Activated T-cell treated with anti-CD3 and anti-CD28 coated beads, Interleukin-2, amount 50 U/mL, for 24 hours (primary cell): ENCODE measurements around the gene RTN4R.

Experiments
- DNase-seq: peaks from one replicate; pipeline ENCODE4 v3.0.0-alpha.2; 2020
- H3K27ac Mint-ChIP-seq: 2 replicates; pipeline ENCODE4 v1.8.0; 2020; ENCODE audit warnings: mild to moderate bottlenecking, mixed read lengths
- H3K27me3 Mint-ChIP-seq: 2 replicates; pipeline ENCODE4 v1.8.0; 2020; ENCODE audit warnings: mixed read lengths
- H3K36me3 Mint-ChIP-seq: 2 replicates; pipeline ENCODE4 v1.8.0; 2020; ENCODE audit warnings: low read depth, mixed read lengths
- H3K4me1 Mint-ChIP-seq: 2 replicates; pipeline ENCODE4 v1.8.0; 2020; ENCODE audit warnings: low read depth, mixed read lengths
- H3K4me3 Mint-ChIP-seq: 2 replicates; pipeline ENCODE4 v1.8.0; 2020; ENCODE audit warnings: mild to moderate bottlenecking, moderate library complexity, mixed read lengths
- H3K9me3 Mint-ChIP-seq: 2 replicates; pipeline ENCODE4 v1.8.0; 2020; ENCODE audit warnings: mixed read lengths

The RTN4R gene

DNA sequence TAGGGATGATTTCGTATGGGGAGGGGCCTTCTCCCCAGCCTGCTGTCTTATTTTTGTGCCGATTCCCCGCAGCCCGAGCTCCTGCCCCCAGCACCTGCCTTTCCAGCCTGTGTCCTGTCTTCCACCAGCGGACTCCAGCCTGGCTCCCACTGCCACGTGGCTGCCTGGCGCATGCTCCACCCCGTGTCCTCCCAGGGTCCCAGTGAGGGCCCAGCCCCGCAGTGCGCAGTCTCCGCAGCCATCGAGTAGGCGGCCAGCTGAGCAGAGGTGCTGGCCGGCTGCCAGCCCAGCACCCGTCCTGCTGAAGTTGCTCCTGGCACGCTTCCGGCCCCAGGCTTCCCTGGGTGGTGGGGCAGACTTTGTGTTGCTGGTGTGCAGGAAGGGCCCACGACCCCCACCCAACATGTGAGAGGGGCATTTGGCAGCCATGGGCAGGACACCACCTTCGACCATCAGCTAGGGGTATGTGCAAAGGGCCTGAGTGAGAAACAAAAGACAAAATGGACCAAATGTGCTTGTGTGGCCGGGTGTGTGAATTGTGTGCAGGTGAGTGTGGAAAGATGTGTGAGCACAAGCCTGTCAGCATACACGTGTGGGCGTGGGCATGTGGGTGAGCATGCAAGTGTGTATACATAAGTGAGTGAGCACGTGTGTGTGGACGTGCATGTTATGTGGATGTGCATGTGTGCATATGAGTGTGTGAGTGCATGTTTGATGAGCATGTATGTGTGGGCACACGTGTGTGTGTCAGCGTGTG is 55.9 kb downstream of the RTN4R start:
- no peak for DNase-seq
- no peaks in the 10 kb centered on the region for H3K27me3 Mint-ChIP-seq
- peaks cover 19% of the 10 kb centered on the region for H3K4me1 Mint-ChIP-seq
- no peaks in the 10 kb centered on the region for H3K9me3 Mint-ChIP-seq
- H3K27ac Mint-ChIP-seq, result no peak overlapping the region
- no peaks in the 10 kb centered on the region for H3K36me3 Mint-ChIP-seq
- no peak overlapping the region for H3K4me3 Mint-ChIP-seq

DNA sequence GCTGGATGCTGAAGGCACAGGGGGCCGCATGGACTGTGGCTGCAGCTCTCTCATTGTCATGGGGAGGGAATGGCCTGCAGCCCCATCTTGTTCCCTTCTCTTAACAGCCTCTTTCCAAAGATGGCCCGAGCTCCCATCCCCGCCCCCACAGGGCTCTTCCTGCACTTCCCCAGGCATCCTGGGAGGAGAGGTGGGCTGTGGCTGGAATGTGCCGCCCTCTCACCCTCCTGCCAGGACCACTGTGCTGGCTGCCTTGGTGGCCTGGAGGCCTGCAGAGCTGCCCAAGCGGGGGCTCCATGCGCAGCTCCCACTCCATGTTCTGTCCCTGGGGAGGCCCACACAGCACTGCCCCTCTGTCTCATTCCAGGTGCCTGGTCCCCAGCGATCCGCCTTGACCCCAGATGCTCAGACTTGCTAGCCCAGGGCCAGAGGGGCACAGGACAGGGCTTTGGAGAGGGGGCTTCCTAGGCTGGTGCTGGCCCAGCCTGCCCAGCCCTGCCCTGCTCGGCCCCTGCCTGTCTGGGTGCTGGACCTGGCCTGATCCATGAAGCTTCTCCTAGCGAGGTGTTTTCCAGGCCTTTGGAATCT is 56.6 kb downstream of the RTN4R start:
- no peak overlapping the region for H3K4me3 Mint-ChIP-seq
- H3K9me3 Mint-ChIP-seq, result no peaks in the 10 kb centered on the region
- H3K27me3 Mint-ChIP-seq, result no peaks in the 10 kb centered on the region
- H3K36me3 Mint-ChIP-seq, result no peaks in the 10 kb centered on the region
- peaks cover 23% of the 10 kb centered on the region for H3K4me1 Mint-ChIP-seq
- H3K27ac Mint-ChIP-seq, result no peak overlapping the region
- DNase-seq, result no peak

DNA sequence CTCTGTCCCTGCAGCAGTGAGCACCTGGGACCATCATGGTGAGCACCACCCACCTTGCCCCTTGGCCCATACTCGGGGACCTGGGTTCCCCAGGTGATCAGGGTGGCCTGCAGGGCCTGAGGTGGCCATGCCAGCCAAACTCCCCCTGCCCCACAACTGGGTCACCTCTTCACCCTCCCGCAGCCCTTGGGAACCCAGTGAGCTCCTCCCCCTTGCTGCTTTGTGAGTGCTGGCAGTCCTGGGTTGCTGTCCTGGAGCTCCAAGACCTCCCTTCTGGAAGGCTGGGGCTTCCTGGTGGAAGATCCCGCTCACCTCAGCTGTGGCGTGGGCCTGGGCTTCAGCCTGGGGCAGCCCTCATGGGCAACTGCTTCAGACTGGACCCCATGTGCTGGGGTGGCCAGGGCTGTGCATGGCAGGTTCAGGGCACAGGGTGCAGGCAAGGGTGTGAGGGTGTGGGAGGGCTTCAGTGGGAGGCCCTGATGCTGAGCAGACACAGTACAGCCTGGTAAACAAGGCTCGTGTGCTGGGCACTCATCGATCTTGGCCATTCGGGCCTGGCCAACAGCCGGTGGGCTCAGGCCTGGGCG is 57.6 kb downstream of the RTN4R start:
- Mint-ChIP-seq H3K4me3 (no peak overlapping the region), H3K36me3 (peaks cover 2% of the 10 kb centered on the region), H3K27ac (no peak overlapping the region), H3K27me3 (no peaks in the 10 kb centered on the region), H3K4me1 (peaks cover 30% of the 10 kb centered on the region), H3K9me3 (no peaks in the 10 kb centered on the region)
- DNase-seq, result no peak

DNA sequence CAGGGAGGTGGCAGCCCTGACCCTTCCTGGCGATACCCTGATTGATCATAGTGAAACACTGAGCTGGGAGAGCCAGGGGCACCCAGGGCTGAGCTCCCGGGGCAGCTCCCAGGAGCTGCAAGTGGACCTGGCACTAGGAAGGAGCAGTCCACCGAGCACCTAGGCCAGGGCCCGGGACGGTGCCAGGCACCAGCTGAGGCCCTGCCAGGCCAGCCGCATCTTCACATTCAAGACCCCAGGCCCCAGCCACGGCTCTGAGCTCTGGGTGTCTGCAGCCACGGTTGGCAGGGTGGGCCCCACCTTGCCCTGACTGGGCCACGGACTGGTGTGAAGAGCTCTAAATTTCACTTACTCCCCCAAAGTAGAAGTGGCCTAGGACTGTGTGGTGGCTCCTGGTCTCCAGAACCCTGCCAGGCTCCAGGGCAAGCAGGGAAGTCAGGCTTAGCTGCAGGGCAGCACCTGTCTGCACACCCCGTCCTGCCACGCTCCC is 58.3 kb downstream of the RTN4R start:
- Mint-ChIP-seq H3K27ac (no peak overlapping the region), H3K4me1 (peaks cover 31% of the 10 kb centered on the region), H3K4me3 (no peak overlapping the region), H3K36me3 (peaks cover 2% of the 10 kb centered on the region), H3K9me3 (no peaks in the 10 kb centered on the region), H3K27me3 (no peaks in the 10 kb centered on the region)
- DNase-seq, result no peak

DNA sequence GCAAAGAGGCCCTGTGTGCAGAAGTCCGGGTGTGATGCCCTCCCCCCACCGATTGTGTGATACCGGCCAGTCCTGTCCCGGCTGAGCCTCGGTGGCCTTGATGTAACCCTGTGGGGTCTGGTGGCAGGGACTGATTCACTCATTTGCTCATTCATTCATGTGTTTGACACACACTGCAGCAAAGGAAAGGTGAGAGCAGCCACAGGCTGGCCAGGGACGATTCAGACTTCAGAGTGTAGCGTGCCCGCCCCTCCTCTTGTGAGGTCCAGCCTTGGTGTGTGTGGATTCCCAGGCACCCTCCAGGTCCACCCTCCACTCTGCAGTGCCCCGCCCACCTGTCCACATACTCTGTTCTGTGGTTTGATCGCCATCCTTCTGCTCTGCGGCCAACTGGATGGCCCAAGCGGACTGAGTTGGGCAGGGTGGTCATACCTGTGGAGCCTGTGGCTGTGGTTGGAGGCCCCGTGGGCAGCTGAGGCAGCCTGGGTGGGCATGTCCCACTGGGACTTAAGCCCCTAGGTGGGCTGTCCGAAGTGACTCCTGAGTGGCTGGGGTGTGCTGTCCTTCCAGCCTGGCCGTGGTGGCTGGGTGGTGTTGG is 59.3 kb downstream of the RTN4R start:
- H3K4me1 Mint-ChIP-seq, result peaks cover 31% of the 10 kb centered on the region
- H3K36me3 Mint-ChIP-seq, result peaks cover 2% of the 10 kb centered on the region
- no peak overlapping the region for H3K4me3 Mint-ChIP-seq
- no peaks in the 10 kb centered on the region for H3K27me3 Mint-ChIP-seq
- no peaks in the 10 kb centered on the region for H3K9me3 Mint-ChIP-seq
- DNase-seq, result no peak
- peak overlapping the region; percentile 33 for H3K27ac Mint-ChIP-seq

DNA sequence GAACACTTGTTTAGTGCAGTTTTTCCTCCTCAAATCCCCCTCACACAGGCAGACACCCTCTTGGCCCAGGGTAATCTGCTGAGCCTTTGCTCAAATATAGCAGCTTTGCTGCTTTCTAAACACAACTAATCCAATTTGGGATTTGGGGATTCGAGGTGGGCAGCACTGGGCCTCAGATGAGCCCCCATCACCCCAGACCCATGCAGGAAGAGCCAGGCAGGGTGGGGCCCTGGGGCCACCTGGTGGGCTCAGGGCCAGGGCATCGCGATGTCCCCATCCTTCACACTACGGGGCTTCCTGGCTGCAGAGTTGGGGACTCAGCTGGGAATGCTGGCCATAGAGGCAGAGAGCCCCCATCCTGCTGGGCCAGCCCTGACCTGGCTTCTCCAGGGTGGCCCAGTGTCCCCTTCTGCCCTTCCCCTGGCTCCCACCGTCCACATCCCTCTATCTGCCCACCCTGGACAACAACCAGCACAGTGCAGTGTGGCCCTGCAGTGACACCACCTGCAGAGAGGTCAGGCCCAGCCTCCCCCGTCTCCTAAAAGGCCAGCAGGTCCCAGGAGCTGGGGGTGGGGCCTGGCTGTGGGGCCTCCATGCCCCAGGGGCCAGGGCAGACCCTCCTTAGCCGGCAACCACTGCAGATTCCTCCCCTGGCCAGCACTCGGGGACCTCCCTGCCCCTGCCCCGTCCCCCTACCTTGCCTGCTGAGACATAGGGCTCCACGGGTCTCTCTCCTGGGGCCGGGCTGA is 60.7 kb downstream of the RTN4R start:
- Mint-ChIP-seq H3K36me3 (peaks cover 2% of the 10 kb centered on the region), H3K27me3 (no peaks in the 10 kb centered on the region), H3K27ac (peak overlapping the region; percentile 93), H3K4me1 (peaks cover 29% of the 10 kb centered on the region), H3K4me3 (peak overlapping the region; percentile 90), H3K9me3 (no peaks in the 10 kb centered on the region)
- DNase-seq, result no peak

DNA sequence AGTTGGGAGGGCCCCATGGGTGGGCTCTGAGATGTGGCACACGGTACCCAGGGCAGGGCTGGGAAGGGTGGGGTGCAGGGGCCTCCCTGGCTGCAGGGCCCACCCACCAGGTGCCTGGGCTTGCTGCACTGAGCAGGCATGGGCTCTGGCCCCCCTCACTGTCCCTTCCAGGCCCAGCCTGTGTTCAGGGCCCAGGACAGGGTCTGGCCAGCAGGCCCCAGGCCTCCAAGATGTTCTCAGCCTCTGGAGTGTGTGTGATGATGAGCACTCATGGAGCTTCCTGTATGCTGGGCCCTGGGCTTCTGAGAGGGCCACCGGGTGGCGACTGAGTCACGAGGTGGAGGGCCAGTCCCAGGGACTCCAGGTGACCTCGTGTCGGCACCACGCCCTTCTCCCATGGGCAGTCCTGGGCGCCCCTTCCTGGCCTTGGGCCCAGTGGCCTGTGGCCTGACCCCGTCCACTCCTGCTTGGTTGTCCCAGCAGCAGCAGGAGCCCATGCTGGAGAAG is 61.4 kb downstream of the RTN4R start:
- peak overlapping the region; percentile 90 for H3K4me3 Mint-ChIP-seq
- H3K27ac Mint-ChIP-seq, result peak overlapping the region; percentile 93
- H3K9me3 Mint-ChIP-seq, result no peaks in the 10 kb centered on the region
- H3K36me3 Mint-ChIP-seq, result peaks cover 2% of the 10 kb centered on the region
- H3K4me1 Mint-ChIP-seq, result peaks cover 26% of the 10 kb centered on the region
- H3K27me3 Mint-ChIP-seq, result no peaks in the 10 kb centered on the region
- no peak for DNase-seq

DNA sequence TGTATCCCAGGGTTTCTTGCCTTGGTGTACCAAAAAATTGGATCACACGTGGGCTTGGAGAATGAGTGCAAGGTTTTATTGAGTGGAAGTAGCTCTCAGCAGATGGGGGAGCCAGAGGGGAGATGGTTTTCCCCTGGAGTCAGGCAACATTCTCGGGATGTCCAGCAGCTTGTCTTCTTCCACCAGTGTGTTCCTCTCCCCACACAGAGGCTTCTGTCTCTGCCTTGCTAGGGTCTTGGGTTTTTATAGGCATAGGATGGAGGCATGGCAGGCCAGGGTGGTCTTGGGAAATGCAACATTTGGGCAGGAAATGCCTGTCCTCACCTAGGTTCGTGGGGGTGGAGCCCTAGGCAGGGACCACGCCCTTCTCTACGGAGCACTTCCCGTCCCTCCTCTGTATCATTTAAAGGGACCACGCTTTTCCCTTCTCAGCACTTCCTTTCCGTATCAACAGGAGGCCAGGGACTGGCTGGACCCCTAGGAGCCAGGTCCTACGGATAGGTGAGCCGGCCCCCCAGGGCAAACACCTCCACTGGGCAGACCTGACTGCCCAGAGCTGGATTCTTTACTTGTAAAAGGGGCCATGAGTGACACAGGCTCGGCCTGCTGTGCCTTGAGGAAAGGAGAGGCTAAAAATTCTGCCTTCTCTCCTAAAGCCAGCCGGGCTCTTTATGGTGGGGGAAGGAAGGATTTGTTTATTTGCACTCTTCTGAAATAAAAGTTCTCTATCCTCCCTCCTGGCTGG is 62.0 kb downstream of the RTN4R start:
- no peaks in the 10 kb centered on the region for H3K27me3 Mint-ChIP-seq
- peak overlapping the region; percentile 93 for H3K27ac Mint-ChIP-seq
- H3K4me1 Mint-ChIP-seq, result peaks cover 26% of the 10 kb centered on the region
- peaks cover 2% of the 10 kb centered on the region for H3K36me3 Mint-ChIP-seq
- peak; percentile 81 for DNase-seq
- H3K9me3 Mint-ChIP-seq, result no peaks in the 10 kb centered on the region
- H3K4me3 Mint-ChIP-seq, result peak overlapping the region; percentile 90

DNA sequence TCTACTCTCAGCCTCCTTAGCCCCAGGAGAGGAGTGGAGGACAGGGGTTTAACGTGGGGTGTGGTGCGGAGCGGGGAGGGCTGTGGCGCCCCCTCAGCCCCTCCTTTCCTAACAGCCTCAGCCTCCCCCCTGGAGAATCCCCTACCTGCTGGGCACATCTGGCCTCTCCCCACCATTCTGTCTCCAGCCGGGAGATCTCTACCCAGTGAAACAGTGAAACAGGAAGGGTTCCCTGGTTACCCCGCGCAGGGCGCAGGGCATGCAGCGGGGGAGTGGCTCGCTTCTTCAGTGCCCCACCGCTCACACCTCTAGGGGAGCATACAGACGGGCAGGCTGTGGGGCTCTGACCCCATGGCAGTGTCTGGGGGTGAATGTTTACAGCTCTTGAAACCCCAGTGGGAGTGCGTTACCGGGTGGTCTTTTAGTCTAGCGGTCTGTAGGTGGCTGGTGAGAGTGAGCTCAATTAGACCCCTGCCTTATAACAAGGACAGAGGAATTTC is 62.6 kb downstream of the RTN4R start:
- H3K4me1 Mint-ChIP-seq, result peaks cover 26% of the 10 kb centered on the region
- peak overlapping the region; percentile 90 for H3K4me3 Mint-ChIP-seq
- peaks cover 2% of the 10 kb centered on the region for H3K36me3 Mint-ChIP-seq
- no peaks in the 10 kb centered on the region for H3K9me3 Mint-ChIP-seq
- peak; percentile 36 for DNase-seq
- peak overlapping the region; percentile 93 for H3K27ac Mint-ChIP-seq
- no peaks in the 10 kb centered on the region for H3K27me3 Mint-ChIP-seq

DNA sequence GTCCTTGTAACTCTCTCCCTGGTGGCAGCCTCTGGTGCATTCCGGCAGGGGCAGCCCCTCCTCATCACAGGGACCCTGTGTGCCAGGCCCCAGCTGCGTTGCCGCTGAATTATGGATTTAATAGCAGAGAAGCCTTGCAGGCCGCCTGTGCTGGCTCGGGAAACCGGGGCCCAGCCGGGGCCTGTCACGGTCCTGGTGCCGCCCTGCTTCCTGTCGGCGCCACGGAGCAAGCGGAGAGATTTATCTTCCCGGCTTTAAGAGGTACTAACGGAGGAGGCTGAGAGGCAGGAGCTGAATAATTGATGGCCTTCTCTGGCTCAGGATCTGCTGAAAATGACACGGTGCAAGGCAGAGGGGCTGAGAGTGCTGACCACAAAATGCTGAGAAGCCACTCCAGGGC is 63.3 kb downstream of the RTN4R start:
- Mint-ChIP-seq H3K9me3 (no peaks in the 10 kb centered on the region), H3K4me3 (peak overlapping the region; percentile 10), H3K36me3 (peaks cover 2% of the 10 kb centered on the region), H3K4me1 (peaks cover 26% of the 10 kb centered on the region), H3K27me3 (no peaks in the 10 kb centered on the region), H3K27ac (no peak overlapping the region)
- DNase-seq, result no peak

DNA sequence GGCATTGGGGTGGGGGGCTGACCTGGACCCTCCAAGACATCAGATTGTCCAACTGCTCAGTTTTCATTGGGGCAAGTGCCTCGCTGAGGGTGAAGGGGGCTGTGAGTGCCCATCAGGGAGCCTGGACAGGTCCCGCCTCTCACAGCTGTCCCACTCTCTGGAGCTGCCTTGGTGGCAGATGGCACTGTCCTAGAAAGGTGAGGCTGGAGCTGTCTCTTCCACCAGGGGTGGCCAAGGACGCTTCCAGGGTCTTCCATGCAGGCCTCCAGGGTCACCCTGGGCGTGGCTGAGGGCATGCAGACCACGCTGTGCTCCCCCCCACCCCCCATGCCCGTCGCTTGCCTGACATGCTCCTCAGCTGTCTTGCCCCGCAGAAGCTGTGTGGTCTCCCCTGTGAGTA is 63.8 kb downstream of the RTN4R start:
- H3K36me3 Mint-ChIP-seq, result peaks cover 2% of the 10 kb centered on the region

DNA sequence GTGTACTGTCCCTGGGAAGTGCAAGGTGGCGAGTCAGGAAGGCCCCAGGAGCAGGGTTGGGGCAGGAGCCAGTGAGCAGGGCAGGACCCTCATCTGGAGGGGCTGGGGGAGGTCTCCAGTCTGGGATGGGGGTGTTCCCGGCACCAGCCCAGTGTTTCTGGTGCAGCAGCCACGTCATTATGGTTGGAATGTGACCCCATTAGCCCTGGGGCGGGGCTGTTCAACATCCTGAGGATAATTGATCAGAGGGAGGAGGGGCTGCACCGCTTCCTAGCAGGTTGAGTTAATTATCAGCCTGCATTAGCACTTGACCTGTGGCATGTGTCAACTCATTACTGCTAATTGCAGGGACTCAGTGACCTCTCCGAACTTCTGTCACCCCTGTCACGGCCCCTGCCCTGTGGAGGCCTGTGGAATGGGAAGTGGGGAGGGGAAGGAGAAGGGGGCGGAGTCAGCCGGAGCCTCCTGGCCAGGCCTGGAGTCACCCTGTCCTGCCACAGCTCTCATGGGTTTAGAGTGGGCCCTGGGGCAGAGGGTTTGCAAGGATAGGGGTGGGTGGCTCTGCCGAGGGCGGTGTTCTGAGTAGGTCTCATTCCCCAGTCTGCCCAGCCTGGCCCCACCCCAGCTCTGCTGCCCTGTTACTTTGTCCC is 64.4 kb downstream of the RTN4R start:
- H3K9me3 Mint-ChIP-seq, result no peaks in the 10 kb centered on the region

More for the DNA sequence above, 63.8 kb downstream of the RTN4R start:
- H3K27ac Mint-ChIP-seq, result no peak overlapping the region
- no peak for DNase-seq
- peak overlapping the region; percentile 10 for H3K4me3 Mint-ChIP-seq
- H3K9me3 Mint-ChIP-seq, result no peaks in the 10 kb centered on the region
- peaks cover 26% of the 10 kb centered on the region for H3K4me1 Mint-ChIP-seq
- no peaks in the 10 kb centered on the region for H3K27me3 Mint-ChIP-seq

DNA sequence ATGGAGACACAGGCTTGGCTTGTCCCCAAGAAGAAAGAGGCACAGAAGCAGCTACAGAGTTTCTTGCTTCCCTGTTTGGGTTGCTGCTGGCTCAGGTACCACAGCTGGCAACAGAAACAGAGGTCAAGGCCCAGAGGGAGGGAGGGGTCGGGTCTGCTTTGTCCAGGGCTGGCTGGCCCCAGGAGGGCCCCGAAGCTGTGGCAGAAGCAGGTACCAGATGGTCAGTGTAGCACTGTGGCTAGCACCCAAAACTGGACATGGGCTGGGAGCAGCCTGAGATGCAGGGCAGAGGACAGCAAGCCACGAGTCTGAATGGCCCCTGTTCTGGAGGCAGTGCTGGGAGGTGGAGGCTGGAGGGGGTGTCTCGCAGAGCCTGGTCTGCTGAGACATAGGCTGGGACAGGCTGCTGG is 65.0 kb downstream of the RTN4R start:
- no peaks in the 10 kb centered on the region for H3K27me3 Mint-ChIP-seq
- no peaks in the 10 kb centered on the region for H3K9me3 Mint-ChIP-seq
- H3K4me1 Mint-ChIP-seq, result peaks cover 20% of the 10 kb centered on the region
- H3K4me3 Mint-ChIP-seq, result no peak overlapping the region
- H3K36me3 Mint-ChIP-seq, result peaks cover 2% of the 10 kb centered on the region
- no peak for DNase-seq
- no peak overlapping the region for H3K27ac Mint-ChIP-seq

More for the DNA sequence above, 64.4 kb downstream of the RTN4R start:
- no peak overlapping the region for H3K4me3 Mint-ChIP-seq
- peaks cover 2% of the 10 kb centered on the region for H3K36me3 Mint-ChIP-seq
- no peaks in the 10 kb centered on the region for H3K27me3 Mint-ChIP-seq
- DNase-seq, result no peak
- H3K27ac Mint-ChIP-seq, result no peak overlapping the region
- H3K4me1 Mint-ChIP-seq, result peaks cover 26% of the 10 kb centered on the region
